KMS-11 (cell line): Measurements from ENCODE around the gene ADPGK.

Experiments used
- H2AFZ ChIP-seq: fragments of 200-600 bp; sonication (generic); 2 replicates; pipeline ENCODE4 v1.6.1; 2016; ENCODE audit warnings: antibody characterized with exemption, mixed run types, low read depth
- H3K27ac ChIP-seq: fragments of 200-600 bp; sonication (generic); 2 replicates; pipeline ENCODE4 v1.6.1; 2016; ENCODE audit warnings: mild to moderate bottlenecking, mixed run types
- H3K27me3 ChIP-seq: fragments of 200-600 bp; sonication (generic); 2 replicates; pipeline ENCODE4 v1.6.1; 2017; ENCODE audit warnings: mild to moderate bottlenecking, low read depth, mixed run types, moderate library complexity; ENCODE audit not compliant: insufficient read depth
- H3K36me3 ChIP-seq: fragments of 200-600 bp; sonication (generic); 2 replicates; pipeline ENCODE4 v1.6.1; 2017; ENCODE audit warnings: mild to moderate bottlenecking, mixed run types; ENCODE audit not compliant: insufficient read depth
- H3K4me1 ChIP-seq: fragments of 200-600 bp; sonication (generic); 2 replicates; pipeline ENCODE4 v1.6.1; 2016; ENCODE audit warnings: mild to moderate bottlenecking, low read depth, mixed run types; ENCODE audit not compliant: poor library complexity, severe bottlenecking
- H3K4me2 ChIP-seq: fragments of 200-600 bp; sonication (generic); 2 replicates; pipeline ENCODE4 v1.7.0; 2016; ENCODE audit warnings: mild to moderate bottlenecking, mixed run types
- H3K4me3 ChIP-seq: fragments of 200-600 bp; sonication (generic); IDR thresholded peaks from 2 replicates; pipeline ENCODE4 v1.6.1; 2017; ENCODE audit warnings: low read depth, low read length, mixed read lengths; ENCODE audit not compliant: insufficient read depth
- H3K79me2 ChIP-seq: fragments of 200-600 bp; sonication (generic); 2 replicates; pipeline ENCODE4 v1.6.1; 2016; ENCODE audit warnings: low read depth, mixed run types; ENCODE audit not compliant: insufficient read depth
- H3K9ac ChIP-seq: fragments of 200-600 bp; sonication (generic); 2 replicates; pipeline ENCODE4 v1.6.1; 2016; ENCODE audit warnings: mild to moderate bottlenecking, mixed run types
- H4K20me1 ChIP-seq: fragments of 200-600 bp; sonication (generic); 2 replicates; pipeline ENCODE4 v1.6.1; 2016; ENCODE audit warnings: mild to moderate bottlenecking, mixed run types; ENCODE audit not compliant: insufficient read depth
- CTCF ChIP-seq: fragments of 200-600 bp; sonication (generic); conservative IDR thresholded peaks from 2 replicates; pipeline ENCODE4 v1.6.1; 2017; ENCODE audit warnings: low read depth, mild to moderate bottlenecking, antibody characterized with exemption, low read length, moderate library complexity, mixed read lengths

The ADPGK gene

GRCh38 chr15:72783640-72784455, at the start of gene ADPGK:
ADPGK (minus strand) TSS chr15:72783758; CDS start chr15:72783691, 67 bp downstream.
- Histone ChIP-seq H3K9ac (peak within 1 kb of the TSS; percentile 95), H3K4me2 (peak within 1 kb of the TSS; percentile 88), H3K27ac (peak within 1 kb of the TSS; percentile 90), H3K27me3 (no peaks in the 10 kb centered on the region), H3K4me3 (no peak within 1 kb of the TSS), H4K20me1 (peaks cover 8% of the 10 kb centered on the region; the same call in 1 of the 2 replicates), H3K36me3 (no peaks in the 10 kb centered on the region), H3K4me1 (peaks cover 61% of the 10 kb centered on the region), H2AFZ (peak within 1 kb of the TSS; percentile 87), H3K79me2 (peaks cover 46% of the 10 kb centered on the region)
- TF ChIP-seq CTCF, result peak; percentile 74

- Histone ChIP-seq H2AFZ (no peak overlapping the region; the same call in 1 of the 2 replicates), H3K27ac (no peak overlapping the region), H3K79me2 (no peaks in the 10 kb centered on the region), H3K9ac (no peak overlapping the region), H3K4me3 (no peak overlapping the region), H3K27me3 (no peaks in the 10 kb centered on the region), H4K20me1 (no peaks in the 10 kb centered on the region), H3K4me1 (peaks cover 12% of the 10 kb centered on the region), H3K4me2 (no peak overlapping the region), H3K36me3 (no peaks in the 10 kb centered on the region)
- no peak for TF ChIP-seq CTCF
Observed at GRCh38 chr15:72827226-72827625, 43.7 kb upstream of the ADPGK start.

- Histone ChIP-seq H4K20me1 (no peaks in the 10 kb centered on the region), H3K27me3 (no peaks in the 10 kb centered on the region), H3K9ac (no peak overlapping the region), H3K36me3 (no peaks in the 10 kb centered on the region), H3K4me1 (peaks cover 12% of the 10 kb centered on the region), H3K4me2 (no peak overlapping the region), H3K79me2 (no peaks in the 10 kb centered on the region), H3K27ac (no peak overlapping the region), H2AFZ (no peak overlapping the region), H3K4me3 (no peak overlapping the region)
- TF ChIP-seq CTCF, result no peak
Observed at GRCh38 chr15:72826611-72827010, 43.1 kb upstream of the ADPGK start.

- H3K4me1 ChIP-seq, result peaks cover 12% of the 10 kb centered on the region
- no peaks in the 10 kb centered on the region for H4K20me1 ChIP-seq
- H3K36me3 ChIP-seq, result no peaks in the 10 kb centered on the region
- no peak overlapping the region for H3K27ac ChIP-seq
- H3K79me2 ChIP-seq, result no peaks in the 10 kb centered on the region
- no peak for TF ChIP-seq CTCF
- H3K4me2 ChIP-seq, result no peak overlapping the region
- no peak overlapping the region for H3K4me3 ChIP-seq
- H2AFZ ChIP-seq, result no peak overlapping the region
- H3K27me3 ChIP-seq, result no peaks in the 10 kb centered on the region
- no peak overlapping the region for H3K9ac ChIP-seq
Observed at GRCh38 chr15:72825829-72826228, 42.3 kb upstream of the ADPGK start.
